DMS153 treated with DMSO at 0.1 percent for 48 hours (cell line): ENCODE data around the gene FNBP1.

Experiments used
- DNase-seq: peaks from one replicate; lab custom pipeline; 2025; ENCODE audit not compliant: unreplicated experiment; lab: John Stamatoyannopoulos, UW

Gene FNBP1

DNA sequence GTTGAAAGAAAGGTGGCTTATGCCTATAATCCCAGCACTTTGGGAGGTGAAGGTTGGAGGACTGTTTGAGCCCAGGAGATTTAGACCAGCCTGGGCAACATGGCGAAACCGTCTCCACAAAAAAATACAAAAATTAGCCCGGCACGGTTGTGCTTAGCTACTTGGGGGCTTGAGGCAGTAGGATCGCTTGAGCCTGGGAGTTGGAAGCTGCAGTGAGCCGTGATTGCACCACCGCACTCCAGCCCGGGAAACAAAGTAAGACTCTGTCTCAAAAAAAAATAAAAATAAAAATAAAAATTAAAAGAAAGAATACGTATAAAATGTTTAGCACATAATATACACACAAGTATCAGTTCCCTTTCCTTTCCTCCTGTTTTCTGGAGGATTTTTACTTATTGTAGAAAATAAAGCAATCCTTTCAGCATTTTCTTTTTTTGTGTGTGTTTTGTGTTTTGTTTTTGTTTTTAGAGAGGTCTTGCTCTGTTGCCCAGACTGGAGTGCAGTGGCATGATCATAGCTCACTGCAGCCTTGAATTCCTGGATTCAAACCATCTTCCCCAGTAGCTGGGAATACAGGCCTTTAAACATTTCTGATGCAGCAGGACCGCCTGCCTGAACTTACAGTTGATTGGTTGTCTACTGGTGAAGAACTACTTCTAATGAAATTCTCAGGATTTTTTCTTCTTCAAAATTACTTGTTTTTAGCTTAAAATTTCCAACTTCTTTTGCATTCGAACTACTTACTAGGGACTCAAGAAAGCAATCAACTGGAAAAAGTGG is 6.6 kb upstream of the FNBP1 start:
- no peak for DNase-seq

DNA sequence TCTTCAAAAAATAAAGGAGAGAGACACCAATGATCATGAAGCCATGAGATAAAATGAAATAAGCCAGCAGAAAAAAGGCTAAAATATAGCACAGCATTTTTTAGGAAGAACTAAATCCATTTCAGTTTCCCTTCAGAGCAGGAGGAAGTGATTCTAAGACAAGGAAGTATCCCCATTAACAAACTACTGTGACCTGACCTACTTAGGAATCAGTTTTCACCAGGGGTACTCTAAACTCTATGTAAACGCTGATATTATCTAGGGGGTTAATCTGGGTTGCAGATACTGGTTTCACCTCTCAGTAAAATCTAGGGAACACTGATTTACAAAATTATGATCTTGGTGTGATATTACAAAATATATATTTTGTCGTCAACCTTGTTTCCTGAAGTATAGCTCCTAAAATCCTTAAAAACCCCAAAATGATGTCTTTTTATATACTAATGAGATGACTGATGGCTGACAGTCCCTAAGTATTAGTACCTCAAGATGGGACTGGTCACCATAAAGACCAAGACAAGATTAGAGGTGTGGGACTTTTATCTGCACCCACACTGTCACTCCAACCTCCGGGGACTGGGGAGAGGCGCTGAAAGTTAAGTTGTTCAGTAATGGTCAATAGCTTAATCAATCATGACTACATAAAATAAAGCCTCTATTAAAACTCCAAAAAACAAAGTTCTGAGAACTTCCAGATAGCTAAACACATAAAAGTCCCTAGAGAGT is 2.9 kb upstream of the FNBP1 start:
- no peak for DNase-seq

DNA sequence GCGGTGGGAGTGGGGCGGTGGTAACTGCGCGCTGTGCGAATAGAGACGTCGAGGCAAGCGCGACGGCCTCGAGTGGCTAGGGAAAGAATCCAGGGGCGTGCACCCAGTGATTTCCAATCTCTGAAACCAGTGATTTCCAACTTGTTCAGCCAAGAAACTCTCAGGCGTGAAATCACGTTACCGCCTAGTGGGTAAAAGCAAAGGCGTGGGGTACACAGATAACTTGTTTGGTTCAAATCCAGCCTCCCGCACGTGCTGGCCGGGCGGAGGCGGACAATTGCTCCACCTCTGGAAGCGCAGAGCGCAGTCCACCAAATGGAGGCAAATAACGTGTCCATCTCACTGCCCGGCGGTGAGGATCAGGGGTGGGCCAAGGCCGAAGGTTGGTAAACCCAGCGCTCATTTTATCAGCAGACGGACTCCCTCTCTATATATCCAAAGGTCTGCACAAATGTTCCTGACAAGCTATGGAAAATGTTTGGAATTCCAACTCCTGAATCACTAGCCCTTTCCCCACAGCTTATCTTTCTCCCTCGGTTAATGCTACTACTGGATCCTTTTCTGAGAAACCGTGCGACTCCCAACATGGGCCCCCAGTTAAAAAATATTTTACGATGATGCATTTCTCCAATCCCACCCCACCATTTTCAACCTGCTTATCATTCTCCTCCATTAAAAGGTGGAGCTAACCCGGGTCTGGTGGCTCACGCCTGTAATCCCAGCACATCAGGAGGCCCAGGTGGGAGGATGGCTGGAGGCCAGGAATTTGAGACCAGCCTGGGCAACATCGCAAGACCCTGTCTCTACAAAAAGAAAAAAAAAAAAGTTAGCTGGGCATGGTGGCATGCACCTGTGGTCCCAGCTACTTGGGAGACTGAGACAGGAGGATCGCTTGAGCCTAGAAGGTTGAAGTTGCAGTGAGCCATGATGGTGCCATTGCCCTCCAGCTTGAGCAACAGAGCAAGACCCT is 950 bp upstream of the FNBP1 start:
- no peak for DNase-seq

DNA sequence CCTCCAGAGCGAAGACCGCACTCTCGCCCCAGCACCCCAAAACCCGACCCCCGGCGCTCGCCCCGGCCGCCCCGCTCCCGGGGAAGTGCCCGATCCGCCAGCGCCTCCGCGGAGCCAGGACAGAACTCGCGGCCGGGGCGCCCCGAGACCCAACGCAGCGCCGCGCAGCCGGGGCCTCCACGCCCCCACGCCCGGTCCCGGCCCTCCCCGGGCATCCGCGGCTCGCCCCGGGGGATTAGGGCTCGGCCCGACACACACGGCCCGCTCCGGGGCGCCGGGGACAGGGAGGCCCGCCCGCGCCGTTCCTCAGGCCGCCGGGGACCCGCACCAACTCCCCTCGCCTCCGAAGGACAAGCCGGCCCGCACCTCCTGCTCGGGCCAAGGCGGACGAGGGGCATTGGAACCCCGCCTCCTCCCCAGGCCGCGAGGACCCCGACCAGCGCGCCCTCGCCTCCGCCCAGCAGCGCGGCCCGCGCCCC is 544 bp downstream of the FNBP1 start:
- DNase-seq, result no peak

DNA sequence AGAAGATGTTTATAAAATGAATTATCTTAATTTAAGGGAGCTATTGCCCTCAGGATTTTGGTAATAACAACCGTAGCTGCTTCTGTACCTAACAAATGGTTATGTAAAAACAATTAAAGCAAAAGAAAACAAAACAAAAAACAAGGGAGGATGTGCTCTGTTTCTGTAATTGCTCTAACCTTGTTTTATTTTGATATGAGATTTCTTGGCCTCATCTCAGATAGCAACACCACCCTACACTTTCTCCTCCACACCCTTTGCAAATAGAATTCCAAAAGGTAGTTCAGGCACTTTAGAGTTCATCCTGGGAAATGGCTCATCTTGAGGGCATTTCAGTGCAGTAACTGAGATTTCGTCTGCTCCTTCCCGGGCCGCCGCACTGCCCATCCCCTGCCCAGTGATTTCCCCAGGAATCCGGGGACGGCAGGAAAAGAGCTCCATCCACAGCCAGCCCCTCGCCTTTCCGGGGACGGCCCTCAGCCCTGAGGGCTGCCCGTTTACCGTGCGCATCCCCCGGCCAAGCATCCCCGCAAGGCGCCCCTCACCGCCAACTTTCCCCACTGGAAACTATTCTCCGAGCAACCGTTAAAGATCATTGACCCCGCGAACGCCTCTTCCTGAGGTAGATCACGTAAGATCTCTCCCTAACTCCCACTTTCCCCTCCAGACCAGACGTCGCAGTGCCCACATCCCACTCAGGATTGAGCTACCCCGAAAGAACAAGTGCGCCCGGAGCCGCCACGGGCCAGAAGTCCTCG is 1.2 kb downstream of the FNBP1 start:
- no peak for DNase-seq

DNA sequence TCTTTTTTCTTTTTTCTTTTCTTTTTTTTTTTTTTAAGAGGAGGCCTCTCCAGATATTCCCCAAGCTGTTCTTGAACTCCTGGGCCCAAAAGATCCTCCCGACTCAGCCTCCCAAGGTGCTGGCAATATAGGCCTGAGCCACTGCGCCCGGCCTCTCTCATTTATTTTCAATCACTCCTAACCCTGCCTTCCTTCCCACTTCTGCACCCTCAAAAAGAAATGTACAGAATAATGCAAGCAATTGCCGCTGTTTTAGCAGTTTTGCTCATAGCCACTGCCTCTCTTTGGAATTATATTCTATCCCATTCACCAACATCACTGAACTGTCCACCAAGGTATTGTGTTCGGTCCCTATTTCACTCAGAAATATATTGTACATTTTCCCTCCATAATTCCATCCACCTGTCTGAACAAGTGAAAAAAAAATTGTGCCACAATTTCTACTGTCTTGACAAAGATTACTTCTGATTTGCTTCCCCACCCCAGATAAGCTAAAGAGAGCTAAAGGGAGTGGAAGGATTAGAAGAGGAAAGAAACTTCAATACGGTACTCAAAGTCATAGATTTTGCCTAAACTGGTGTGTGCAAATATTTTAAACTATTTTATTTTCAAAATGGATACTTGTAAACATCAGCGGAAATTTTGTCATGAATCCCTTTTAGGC is 1.9 kb downstream of the FNBP1 start:
- DNase-seq, result no peak

DNA sequence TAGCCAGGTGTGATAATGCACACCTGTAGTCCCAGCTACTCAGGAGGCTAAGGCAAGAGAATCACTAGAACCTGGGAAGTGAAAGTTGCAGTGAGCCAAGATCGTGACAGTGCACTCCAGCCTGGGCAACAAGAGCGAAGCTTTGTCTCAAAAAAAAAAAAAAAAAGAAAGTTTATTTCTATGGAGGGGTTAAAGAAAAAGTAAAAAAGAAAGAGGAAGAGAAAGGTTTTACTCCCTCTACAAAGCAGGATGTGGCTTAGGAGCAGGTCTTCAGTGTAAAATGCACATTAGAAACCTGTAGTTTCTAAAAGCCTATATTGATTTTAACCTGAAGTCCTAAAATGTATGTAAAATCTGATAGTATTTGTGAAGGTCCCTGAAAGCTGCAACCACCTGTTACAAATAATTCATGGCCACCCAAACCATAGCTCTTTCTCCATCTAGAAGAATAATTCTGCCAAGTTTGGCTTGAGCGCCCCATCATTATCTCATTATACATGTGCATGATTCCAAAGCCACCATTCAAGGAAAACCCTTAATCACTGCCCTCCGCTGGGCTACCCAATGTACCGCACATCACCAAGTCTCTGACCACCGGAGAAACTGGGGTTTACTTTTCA is 3.4 kb downstream of the FNBP1 start:
- DNase-seq, result no peak

DNA sequence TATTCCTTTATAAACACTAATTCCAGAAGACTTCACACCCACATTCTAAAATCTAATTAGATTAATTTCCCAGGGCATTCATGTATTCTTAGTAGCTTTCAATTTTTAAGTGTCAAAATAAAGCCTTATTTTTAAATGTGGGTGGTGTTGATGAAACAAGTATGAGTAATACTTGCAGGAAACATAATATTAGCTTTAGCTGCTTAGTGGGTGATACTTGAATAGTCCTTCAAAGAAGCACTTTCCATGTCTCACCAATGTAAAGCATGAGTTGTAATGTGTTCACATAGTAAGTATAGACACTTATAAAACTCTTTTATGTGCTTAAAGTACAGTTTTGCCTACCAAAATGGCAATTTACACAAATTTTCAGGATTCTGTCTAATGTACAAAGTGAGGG is 6.9 kb downstream of the FNBP1 start:
- no peak for DNase-seq

DNA sequence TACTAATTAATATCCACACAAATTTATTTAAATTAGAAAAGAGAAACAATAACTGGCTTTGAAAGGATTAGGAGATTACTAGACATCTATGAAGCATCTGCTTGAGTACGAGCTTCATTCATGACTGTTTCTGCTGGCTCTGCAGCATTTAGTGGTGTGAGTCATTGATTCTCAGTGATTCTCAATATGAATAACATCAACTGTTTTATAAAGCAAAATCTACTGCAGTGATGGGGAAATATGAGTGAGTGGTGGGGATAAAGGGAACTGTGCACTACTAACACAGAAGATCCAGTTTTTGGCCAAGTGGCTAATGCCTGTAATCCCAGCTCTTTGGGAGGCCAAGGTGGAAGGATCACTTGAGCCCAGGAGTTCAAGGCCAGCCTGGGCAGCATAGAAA is 8.4 kb downstream of the FNBP1 start:
- no peak for DNase-seq

DNA sequence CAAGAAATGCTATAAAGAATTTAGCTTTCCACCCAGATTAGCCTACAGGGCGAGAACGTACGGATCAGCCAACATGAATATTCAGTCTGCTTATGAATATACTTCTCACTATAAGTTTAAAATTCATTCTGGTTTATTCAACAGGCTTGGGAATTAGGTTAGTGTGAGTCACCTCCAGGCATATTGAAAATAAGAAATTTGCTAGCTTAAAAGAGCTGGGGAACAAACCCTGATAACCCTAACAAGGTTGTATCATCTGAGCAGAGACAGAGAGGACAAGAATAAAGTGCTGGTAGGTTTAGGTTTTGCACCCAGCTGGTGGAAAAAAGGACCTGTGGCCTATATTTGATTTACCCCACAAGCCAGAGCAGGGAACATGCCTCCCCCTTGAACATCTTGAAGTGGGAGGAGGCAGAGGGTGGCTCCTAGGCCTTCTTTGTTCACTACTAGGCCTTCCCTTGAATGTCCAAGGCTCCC is 12.3 kb downstream of the FNBP1 start:
- DNase-seq, result no peak

DNA sequence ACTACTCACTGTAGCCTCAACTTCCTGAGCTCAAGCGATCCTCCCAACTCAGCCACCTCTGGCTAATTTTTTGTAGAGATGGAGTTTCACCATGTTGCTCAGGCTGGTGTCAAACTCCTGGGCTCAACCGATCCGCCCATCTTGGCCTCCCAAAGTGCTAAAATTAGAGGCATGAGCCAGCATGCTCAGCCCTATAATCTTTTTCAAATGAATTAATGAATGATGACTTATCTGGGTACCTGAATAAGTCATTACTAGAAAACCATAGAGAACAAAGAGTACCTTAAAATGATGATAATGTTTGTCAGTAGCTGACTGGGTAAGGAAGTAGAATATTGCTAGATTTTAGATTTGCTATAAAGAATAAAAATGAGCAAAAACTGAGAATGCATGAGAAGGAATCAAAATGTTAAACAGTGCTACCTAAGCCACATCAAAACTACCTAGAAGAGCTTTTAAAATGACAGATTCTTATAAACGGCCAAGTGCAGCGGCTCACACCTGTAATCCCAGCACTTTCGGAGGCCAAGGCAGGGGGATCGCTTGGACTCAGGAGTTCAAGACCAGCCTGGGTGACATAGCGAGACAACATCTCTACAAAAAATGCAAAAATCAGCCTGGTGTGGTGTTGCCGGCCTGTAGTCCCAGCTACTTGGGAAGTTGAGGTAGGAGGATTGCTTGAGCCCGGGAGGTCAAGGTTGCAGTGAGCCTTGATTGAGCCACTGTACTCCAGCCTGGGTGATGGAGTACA is 13.6 kb downstream of the FNBP1 start:
- no peak for DNase-seq

DNA sequence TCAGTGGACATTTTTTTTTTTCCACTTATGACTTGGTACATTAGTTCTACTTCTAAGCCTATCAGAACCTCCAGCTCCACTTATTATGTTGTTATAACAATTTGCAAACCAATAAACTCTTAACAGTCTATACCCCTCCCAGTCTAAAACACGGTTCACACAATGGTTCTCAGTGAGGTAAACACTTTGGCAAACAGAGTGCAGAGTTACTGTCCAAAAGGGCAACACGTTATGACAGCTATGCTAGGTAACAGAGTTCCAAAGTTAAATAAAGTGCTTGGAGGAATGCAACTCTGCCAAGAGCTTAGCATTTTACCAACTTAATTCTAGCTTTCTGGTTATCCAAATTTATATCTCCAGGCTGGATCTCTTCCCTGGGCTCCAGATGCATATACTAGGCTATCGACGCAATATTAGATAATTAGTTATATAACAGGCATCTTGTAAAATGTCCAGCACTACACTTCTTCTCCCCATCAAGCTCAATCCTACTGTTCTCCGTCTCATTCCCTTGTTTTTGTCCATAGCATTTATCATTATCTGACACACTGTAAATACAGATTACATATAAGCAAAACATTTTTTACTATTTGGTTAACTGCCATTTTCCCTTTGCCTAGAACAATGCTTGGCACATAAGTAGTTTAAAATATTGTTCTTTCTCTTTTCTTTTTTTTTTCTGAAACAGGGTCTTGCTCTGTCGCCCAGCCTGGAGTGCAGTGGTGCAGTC is 14.3 kb downstream of the FNBP1 start:
- no peak for DNase-seq

DNA sequence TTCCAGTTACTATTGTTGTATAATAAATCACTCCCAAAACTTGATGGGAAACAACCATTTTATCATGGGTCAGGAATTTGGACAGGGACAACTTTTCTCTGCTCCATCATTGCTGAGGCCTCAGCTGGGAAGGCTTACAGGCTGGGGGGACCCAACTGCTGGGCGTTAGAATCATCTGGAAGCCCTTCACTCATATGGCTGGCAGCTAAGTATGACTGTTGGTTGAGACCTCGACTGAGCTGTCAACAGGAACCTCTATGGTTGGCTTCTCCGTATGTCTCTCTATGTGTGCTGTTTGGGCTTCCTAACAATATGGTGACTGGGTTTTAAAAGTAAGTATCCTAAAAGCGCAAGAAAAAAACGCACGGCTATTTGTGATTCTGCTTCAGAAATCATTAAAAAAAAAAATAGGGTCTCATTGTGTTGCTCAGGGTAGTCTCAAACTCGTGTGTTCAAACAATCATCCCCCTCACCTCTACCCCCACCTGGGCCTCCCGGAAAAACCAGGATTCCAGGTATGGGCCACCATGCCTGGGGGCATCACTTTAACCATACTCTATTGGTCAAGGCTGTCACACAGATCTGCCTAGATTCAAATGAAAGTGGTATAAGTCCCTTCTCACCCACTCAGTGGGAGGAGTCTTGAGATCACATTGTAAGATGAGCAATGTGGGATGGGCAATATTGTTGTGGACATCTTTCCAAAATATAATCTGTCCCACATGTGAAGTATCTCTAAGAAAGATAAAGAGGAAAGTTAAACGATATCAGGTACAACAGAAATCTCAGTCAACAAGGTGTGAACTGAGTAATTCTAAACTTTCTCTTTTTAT is 15.2 kb downstream of the FNBP1 start:
- no peak for DNase-seq

DNA sequence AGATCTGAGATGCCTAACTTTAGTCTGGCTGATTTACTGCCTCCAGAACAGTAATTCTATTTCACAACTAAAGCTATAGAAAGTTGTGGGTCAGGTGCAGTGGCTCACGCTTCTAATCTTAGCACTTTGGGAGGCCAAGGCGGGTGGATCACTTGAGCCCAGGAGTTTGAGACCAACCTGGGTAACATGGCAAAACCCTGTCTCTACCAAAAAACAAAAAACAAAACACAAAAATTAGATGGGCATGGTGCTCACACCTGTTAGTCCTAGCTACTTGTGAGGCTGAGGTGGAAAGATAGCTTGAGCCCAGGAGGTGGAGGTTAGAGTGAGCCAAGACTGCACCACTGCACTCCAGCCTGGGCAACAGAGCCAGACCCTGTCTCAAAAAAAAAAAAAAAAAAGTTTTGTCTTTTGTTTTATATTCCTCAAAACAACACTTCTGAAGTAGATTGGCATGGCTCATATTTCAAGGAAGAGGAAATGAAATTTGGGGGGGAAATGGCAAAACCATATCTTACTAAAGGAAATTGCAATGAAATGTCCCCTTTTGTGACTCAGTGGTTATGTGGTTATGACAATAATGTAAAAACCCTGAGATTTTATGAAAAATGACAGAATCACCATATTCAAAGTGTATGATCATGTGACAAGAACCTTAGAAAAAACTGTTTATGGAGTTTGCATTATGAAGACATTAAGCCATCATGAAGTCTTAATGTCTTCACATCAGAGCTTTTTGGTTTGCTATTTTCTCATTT is 16.2 kb downstream of the FNBP1 start:
- DNase-seq, result no peak

DNA sequence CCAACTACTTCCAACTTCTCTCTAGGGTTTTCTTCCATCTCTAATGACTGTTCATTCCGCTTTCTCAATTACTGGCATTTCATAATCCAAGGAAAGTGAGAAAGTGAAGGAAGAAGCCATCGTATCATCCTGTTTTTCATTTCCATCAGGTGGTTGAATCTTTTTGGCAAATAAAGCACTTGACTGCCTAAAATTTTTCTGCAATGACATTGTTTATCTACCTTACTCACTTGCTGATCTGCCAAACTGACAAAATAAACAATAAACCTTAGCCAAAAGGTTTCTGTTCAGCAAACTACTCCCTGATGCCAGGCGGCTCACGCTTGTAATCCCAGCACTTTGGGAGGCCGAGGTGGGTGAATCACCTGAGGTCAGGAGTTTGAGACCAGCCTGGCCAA is 18.4 kb downstream of the FNBP1 start:
- no peak for DNase-seq

DNA sequence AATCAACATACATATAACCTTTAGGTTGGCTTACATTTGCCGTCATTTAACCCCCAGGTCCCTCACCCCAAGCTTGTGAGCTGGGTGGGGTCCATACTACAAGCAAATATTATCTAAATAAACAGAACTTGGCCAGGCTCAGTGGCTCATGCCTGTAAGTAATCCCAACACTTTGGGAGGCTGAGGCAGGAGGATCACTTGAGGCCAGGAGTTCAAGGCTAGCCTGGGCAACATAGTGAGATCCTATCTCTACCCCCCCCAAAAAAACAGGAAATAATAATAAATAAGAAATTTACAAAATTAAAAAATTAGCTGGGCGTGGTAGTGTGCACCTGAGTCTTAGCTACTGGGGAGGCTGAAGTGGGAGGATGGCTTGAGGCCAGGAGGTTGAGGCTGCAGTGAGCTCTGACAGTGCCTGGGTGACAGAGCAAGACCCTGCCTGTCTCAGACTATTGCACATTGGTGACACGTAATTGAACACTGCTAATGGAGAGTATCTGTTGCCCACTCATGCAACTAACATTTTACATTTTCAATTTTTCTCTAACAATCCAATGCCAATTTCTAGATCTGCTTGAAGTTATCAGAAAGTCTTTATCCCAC is 18.9 kb downstream of the FNBP1 start:
- DNase-seq, result no peak
